Hepatocyte (in vitro differentiated cells): Measurements from ENCODE around the gene EBI3.

Source experiments
- EZH2 ChIP-seq: fragments of 200-600 bp; sonication (generic); IDR thresholded peaks from 2 replicates; pipeline ENCODE4 v1.6.1; 2016; ENCODE audit warnings: antibody characterized with exemption, mild to moderate bottlenecking, borderline replicate concordance
- EZH2phosphoT487 ChIP-seq: fragments of 200-600 bp; sonication (generic); IDR thresholded peaks from one replicate; pipeline ENCODE4 v1.6.1; 2018; ENCODE audit warnings: antibody characterized with exemption, mild to moderate bottlenecking, low read depth, moderate library complexity; ENCODE audit not compliant: unreplicated experiment, severe bottlenecking
- TF ChIP-seq, protein P1 (sequence below): fragments of 200-600 bp; sonication (generic); IDR thresholded peaks from 2 replicates; pipeline ENCODE4 v1.5.1; 2016; ENCODE audit warnings: antibody characterized with exemption, mild to moderate bottlenecking; ENCODE audit not compliant: poor library complexity

DNA sequence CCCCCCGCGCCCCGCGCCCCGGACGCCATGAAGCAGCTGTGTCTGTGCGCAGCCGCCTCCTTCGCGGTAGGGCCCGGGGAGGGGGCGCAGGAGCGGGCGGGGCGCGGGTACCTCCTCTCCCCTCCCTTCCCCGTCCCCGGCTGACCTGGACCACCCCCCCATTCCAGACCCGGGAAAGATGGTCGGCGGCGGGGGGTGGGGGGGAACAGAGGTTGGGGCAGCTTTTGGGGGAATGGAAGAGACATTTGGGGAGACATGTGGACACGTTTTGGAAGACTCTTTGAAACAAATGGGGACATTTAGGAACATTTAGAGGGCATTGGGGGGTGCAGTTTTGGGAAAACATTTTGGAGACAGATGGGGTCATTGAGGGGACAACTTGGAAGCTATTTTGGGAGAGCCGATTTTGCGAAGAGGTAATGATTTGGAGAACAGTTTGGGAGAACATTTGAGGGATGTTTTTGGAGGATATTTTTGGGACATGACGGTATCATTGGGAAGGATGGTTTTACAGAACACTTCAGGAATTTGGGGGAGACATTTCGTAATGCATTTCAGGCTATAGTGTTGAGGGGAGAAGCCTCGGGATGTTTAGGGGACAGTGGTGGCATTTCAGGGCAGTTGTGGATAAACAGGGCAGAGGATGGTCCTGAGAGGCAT, 30.7 kb upstream of the EBI3 start:
- TF ChIP-seq, protein P1, sequence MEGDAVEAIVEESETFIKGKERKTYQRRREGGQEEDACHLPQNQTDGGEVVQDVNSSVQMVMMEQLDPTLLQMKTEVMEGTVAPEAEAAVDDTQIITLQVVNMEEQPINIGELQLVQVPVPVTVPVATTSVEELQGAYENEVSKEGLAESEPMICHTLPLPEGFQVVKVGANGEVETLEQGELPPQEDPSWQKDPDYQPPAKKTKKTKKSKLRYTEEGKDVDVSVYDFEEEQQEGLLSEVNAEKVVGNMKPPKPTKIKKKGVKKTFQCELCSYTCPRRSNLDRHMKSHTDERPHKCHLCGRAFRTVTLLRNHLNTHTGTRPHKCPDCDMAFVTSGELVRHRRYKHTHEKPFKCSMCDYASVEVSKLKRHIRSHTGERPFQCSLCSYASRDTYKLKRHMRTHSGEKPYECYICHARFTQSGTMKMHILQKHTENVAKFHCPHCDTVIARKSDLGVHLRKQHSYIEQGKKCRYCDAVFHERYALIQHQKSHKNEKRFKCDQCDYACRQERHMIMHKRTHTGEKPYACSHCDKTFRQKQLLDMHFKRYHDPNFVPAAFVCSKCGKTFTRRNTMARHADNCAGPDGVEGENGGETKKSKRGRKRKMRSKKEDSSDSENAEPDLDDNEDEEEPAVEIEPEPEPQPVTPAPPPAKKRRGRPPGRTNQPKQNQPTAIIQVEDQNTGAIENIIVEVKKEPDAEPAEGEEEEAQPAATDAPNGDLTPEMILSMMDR, result no peak
- TF ChIP-seq EZH2phosphoT487, result no peak
- TF ChIP-seq EZH2, result peak; percentile 34
